OCI-LY1 (cell line): ENCODE results near the gene DAZAP1.

Source experiments
- H2AFZ ChIP-seq: fragments of 200-600 bp; sonication (generic), shearing (Covaris generic); 2 replicates; pipeline ENCODE4 v1.6.0; 2014; ENCODE audit warnings: antibody characterized with exemption, mild to moderate bottlenecking, low read length
- H3F3A ChIP-seq: fragments of 200-600 bp; sonication (generic), shearing (Covaris generic); 2 replicates; pipeline ENCODE4 v1.6.0; 2014; ENCODE audit warnings: mild to moderate bottlenecking, antibody characterized with exemption, low read length, moderate library complexity; ENCODE audit not compliant: insufficient read depth
- H3K27ac ChIP-seq: fragments of 200-600 bp; sonication (generic); 2 replicates; pipeline ENCODE4 v1.5.1; 2014; ENCODE audit warnings: low read length, mixed run types, mild to moderate bottlenecking, low read depth; ENCODE audit not compliant: poor library complexity, severe bottlenecking
- H3K27me3 ChIP-seq: fragments of 200-600 bp; sonication (generic); 2 replicates; pipeline ENCODE4 v1.6.0; 2014; ENCODE audit warnings: antibody characterized with exemption, mild to moderate bottlenecking, low read length, moderate library complexity; ENCODE audit not compliant: insufficient read depth
- H3K36me3 ChIP-seq: fragments of 200-600 bp; sonication (generic); 2 replicates; pipeline ENCODE4 v1.6.1; 2014; ENCODE audit warnings: mild to moderate bottlenecking, antibody characterized with exemption, low read length, moderate library complexity, mixed read lengths; ENCODE audit not compliant: insufficient read depth
- H3K4me1 ChIP-seq: fragments of 200-600 bp; sonication (generic); 2 replicates; pipeline ENCODE4 v1.5.1; 2014; ENCODE audit warnings: mild to moderate bottlenecking, low read length, moderate library complexity; ENCODE audit not compliant: insufficient read depth, severe bottlenecking
- H3K4me2 ChIP-seq: fragments of 200-600 bp; sonication (generic), shearing (Covaris generic); 2 replicates; pipeline ENCODE4 v1.6.1; 2014; ENCODE audit warnings: low read length
- H3K4me3 ChIP-seq: fragments of 200-600 bp; sonication (generic); 2 replicates; pipeline ENCODE4 v1.5.1; 2014; ENCODE audit warnings: low read length, low read depth, mild to moderate bottlenecking, mixed read lengths; ENCODE audit not compliant: poor library complexity, severe bottlenecking
- H3K79me2 ChIP-seq: fragments of 200-600 bp; shearing (Covaris generic); 2 replicates; pipeline ENCODE4 v1.6.1; 2016; ENCODE audit warnings: mixed run types, low read length, mixed read lengths; ENCODE audit not compliant: insufficient read depth
- H3K9ac ChIP-seq: fragments of 200-600 bp; sonication (generic), shearing (Covaris generic); 2 replicates; pipeline ENCODE4 v1.6.1; 2014; ENCODE audit warnings: mild to moderate bottlenecking, low read length, mixed read lengths
- H3K9me2 ChIP-seq: fragments of 200-600 bp; sonication (generic), shearing (Covaris generic); 2 replicates; pipeline ENCODE4 v1.6.1; 2014; ENCODE audit warnings: low read depth, mild to moderate bottlenecking, low read length, mixed read lengths
- H3K9me3 ChIP-seq: fragments of 200-600 bp; shearing (Covaris generic); 2 replicates; pipeline ENCODE4 v1.6.1; 2014; ENCODE audit warnings: low read length, mixed read lengths
- H4K20me1 ChIP-seq: fragments of 200-600 bp; sonication (generic), shearing (Covaris generic); 2 replicates; pipeline ENCODE4 v1.6.0; 2016; ENCODE audit warnings: mild to moderate bottlenecking, low read length; ENCODE audit not compliant: insufficient read depth
- CTCF ChIP-seq: fragments of 200-600 bp; sonication (generic), shearing (Covaris generic); IDR thresholded peaks from 2 replicates; pipeline ENCODE4 v1.5.1; 2017; ENCODE audit warnings: mild to moderate bottlenecking, antibody characterized with exemption, low read length, moderate library complexity, mixed read lengths
- EZH2 ChIP-seq: fragments of 200-600 bp; sonication (generic), shearing (Covaris generic); IDR thresholded peaks from 2 replicates; pipeline ENCODE4 v1.8.0; 2017; ENCODE audit warnings: borderline replicate concordance, mixed run types, mild to moderate bottlenecking, antibody characterized with exemption, low read length, moderate library complexity, mixed read lengths

The DAZAP1 gene

GRCh38 chr19:1429750-1430149, 22.4 kb downstream of the DAZAP1 start:
- Histone ChIP-seq H3F3A (no peaks in the 10 kb centered on the region), H3K79me2 (no peaks in the 10 kb centered on the region), H3K9me2 (no peaks in the 10 kb centered on the region), H3K9ac (no peak overlapping the region), H2AFZ (no peak overlapping the region), H3K9me3 (no peaks in the 10 kb centered on the region), H3K27ac (no peak overlapping the region), H4K20me1 (no peaks in the 10 kb centered on the region), H3K4me1 (no peaks in the 10 kb centered on the region), H3K4me2 (no peak overlapping the region), H3K4me3 (no peak overlapping the region), H3K27me3 (no peaks in the 10 kb centered on the region), H3K36me3 (peaks cover 93% of the 10 kb centered on the region)
- TF ChIP-seq CTCF (no peak), EZH2 (no peak)

DNA sequence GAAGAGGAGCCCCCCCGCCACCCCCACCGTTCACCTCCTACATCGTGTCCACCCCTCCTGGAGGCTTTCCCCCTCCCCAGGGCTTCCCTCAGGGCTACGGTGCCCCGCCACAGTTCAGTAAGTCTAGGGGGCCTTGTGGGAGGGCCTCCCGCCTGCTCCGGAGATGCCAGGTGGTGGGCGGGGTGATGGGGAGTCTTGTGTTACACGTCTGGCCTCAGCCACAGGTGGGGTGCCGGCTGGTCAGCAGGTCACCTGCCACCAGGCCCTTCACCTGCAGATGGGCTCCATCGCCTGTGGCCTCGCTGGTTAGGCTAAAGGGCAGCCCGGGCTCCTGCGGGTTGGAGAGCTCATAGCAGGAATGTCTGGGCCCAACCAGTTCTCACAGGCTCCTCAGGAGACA, 22.9 kb downstream of the DAZAP1 start:
- H3F3A ChIP-seq = no peaks in the 10 kb centered on the region
- H3K36me3 ChIP-seq = peaks cover 92% of the 10 kb centered on the region
- H3K4me3 ChIP-seq = no peak overlapping the region
- no peaks in the 10 kb centered on the region for H3K4me1 ChIP-seq
- H3K27ac ChIP-seq = no peak overlapping the region
- H3K4me2 ChIP-seq = no peak overlapping the region
- H3K9ac ChIP-seq = no peak overlapping the region
- TF ChIP-seq EZH2 = no peak
- TF ChIP-seq CTCF = no peak
- H2AFZ ChIP-seq = no peak overlapping the region
- H4K20me1 ChIP-seq = no peaks in the 10 kb centered on the region
- H3K79me2 ChIP-seq = no peaks in the 10 kb centered on the region
- no peaks in the 10 kb centered on the region for H3K27me3 ChIP-seq
- H3K9me2 ChIP-seq = no peaks in the 10 kb centered on the region
- no peaks in the 10 kb centered on the region for H3K9me3 ChIP-seq

GRCh38 chr19:1431759-1432506, 24.5 kb downstream of the DAZAP1 start:
- peaks cover 82% of the 10 kb centered on the region for H3K36me3 ChIP-seq
- no peak overlapping the region for H3K27ac ChIP-seq
- H3K4me1 ChIP-seq = no peaks in the 10 kb centered on the region
- no peaks in the 10 kb centered on the region for H3K9me3 ChIP-seq
- peaks cover 3% of the 10 kb centered on the region; the same call in 1 of the 2 replicates for H3F3A ChIP-seq
- H3K9me2 ChIP-seq = no peaks in the 10 kb centered on the region
- H3K9ac ChIP-seq = no peak overlapping the region
- no peaks in the 10 kb centered on the region for H3K27me3 ChIP-seq
- no peak overlapping the region for H3K4me2 ChIP-seq
- no peak overlapping the region for H3K4me3 ChIP-seq
- H3K79me2 ChIP-seq = no peaks in the 10 kb centered on the region
- TF ChIP-seq CTCF (no peak), EZH2 (no peak)
- H2AFZ ChIP-seq = no peak overlapping the region
- no peaks in the 10 kb centered on the region for H4K20me1 ChIP-seq
